GM19372 (cell line): ENCODE measurements around the gene SLC52A1.
"Not testable (repeated sequence)": the region's sequence is repeated elsewhere in the genome, so short reads cannot be mapped to it uniquely, and the experiment has no call there.

Experiments
- ATAC-seq: cut with Tn5 transposase; IDR thresholded peaks from one replicate; pipeline ENCODE4 v1.9.1; 2021; ENCODE audit warnings: mild to moderate bottlenecking, low read depth, moderate library complexity; ENCODE audit not compliant: unreplicated experiment

Gene SLC52A1

DNA sequence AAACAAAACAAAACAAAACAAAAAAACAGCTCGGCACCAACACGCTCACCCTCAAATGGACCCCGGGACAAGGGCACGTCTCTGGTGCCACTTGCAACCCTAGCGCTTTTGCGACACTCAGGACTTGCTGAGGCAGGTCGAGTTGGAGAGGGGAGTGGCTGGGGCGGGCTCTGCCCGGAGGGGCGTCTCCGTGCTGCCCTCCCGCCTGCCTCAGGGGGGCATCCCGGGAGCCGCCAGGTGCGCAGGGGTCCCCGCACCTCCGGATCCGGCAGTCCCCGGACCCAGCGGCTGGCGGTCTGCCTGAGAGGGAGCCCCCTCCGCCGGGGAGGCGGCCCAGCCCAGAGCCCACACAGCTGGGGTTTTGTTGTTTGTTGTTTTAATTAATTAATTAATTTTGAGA, at the start of gene SLC52A1:
TSS of gene SLC52A1 (minus strand) at position 112 of the 400 bp plus-strand sequence. CDS start 820 bp downstream, outside the sequence.
- ATAC-seq = no peak

DNA sequence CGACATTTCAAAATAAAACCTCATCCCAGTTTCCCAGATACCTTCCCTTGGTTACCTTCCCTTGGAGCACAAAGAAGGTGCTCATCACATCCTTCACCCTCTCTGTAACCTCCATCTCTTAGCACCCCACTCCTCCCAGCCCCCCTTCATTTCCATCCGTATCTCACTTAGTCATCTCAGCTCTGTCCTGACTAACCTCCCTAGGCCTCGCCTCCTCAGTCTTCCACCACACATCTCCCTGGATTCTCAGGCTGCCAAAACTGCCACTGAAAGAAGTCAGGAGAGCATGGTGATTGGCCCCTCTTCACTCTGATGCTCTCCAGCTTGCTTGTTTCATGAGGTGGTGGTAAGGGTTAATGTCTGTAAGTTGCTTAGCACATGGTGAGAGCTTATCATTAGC, 45.4 kb upstream of the SLC52A1 start:
- no peak for ATAC-seq

DNA sequence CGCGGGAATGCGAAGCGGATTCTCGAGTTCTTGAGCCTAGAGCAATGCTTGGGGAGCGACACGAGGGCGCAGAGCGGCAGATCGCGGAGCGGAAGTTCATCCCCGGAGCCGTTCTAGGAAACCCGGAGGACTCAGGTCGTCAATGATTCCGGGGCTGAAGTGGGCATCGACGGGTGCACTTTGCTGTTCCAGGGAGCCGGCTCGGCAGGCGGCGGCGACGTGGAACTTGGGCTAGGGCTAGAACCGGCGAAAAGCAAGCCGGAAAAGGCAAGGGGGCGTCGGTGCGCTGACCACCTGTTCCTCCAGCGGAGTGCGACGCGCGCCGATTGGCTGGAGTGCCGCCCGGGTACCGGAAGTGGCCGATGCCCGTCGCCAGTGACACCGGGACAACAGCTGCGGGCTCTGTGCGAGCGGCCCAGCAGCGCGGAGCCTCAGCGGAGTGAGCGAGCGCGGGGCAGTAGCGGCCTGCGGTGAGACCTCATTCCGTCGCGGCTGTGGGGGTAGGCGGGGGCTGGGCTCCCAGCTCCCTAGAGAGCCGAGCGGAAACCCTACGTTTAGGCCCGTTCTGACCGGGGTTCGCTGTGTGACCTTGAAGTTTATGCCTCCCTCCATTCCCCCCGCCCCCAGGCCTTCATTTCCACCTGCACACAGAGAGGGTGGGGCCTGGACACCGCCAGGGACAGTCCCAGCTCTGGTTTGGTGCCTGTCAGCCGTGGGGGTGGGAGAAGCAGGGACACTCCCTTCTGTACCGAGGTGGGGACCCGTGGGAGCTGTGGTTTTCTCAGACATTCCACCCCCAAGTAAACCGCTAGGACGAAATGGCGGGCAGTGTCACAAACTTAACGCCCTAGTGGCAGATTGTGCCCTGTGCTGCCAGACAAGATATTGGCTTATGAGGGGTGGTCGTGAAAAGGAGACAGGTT, 43.1 kb upstream of the SLC52A1 start, which contains the start of gene ZFP3:
TSS of gene ZFP3 (plus strand) at position 362 of the 923 bp plus-strand sequence. CDS start 13,038 bp downstream, outside the sequence.
- ATAC-seq = peak; percentile 68

DNA sequence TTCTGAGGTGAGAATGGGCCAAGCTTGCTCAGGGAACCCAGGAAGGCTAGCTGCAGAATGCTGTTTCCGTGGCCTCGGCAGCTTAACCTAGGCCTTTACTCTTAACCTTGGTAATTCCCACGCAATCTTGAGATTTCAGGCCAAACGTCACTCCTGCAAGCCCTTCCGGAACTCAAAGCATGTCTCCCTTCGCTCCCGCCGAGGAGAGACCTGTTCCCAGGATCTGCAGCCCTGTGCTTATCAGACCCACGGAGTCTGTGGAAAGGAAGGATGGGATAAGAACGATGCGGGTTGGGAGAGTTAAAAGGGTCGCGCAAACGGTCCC, 42.5 kb upstream of the SLC52A1 start:
- ATAC-seq = no peak

DNA sequence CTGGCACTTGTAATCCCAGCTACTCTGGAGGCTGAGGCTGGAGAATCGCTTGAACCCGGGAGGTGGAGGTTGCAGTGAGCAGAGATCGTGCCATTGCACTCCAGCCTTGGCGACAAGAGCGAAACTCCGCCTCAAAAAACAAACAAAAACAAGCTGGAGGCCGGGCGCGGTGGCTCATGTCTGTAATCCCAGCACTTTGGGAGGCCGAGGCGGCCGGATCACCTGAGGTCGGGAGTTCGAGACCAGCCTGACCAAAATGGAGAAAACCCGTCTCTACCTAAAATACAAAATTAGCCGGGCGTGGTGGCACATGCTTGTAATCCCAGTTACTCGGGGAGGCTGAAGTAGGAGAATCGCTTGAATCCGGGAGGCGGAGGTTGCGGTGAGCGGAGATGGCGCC, 42.0 kb upstream of the SLC52A1 start:
- ATAC-seq = not testable (repeated sequence)

DNA sequence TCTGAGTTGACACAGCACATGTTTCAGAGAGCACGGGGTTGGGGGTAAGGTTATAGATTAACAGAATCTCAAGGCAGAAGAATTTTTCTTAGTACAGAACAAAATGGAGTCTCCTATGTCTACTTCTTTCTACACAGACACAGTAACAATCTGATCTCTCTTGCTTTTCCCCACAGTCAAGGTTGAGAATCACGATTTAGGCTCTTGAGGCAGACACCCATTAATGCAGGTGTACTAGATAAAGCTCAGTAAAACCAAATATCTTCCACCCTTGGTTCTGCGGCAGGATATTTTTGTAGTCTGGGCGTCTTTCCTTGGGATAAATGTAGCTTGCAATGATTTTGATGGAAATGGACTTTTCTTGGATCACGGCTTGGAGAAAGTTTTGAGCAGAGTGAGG, 40.2 kb upstream of the SLC52A1 start:
- ATAC-seq = not testable (repeated sequence)

DNA sequence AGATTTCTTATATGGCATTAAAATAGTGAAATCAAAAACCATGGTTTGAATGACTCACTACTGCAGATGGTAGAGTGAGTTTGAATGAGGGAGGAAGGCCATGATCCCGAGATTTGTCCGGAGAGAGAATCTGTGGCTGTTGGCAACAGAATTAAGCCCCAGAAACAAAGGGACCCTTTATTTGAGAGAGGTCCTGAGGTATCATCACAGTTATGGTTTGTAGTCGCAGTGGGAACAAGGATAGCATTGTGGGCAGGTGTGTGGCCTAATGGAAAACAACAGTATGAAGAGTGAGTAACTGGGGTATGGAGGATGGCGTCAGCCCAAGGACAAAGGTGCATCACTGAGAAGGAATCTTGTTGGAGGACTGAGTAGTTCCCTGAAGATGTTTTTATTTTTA, 34.5 kb upstream of the SLC52A1 start:
- no peak for ATAC-seq

DNA sequence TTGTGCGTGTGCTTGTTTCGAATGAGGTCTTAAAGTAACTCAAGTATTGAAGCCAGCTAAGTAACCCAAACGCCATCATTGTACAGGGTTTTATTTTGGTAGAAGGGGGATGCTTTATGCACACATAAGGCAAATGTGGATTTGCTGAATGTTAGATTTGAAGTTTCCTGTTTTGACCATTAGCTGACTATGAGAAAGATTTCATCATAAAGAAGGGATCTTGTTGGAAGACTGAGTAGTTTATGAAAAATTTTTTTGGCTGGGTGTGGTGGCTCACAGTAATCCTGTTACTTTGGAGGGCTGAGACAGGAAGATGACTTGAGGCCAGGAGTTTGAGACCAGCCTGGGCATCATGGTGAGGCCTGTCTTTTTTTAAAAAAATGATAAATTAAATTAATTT, 33.0 kb upstream of the SLC52A1 start:
- no peak for ATAC-seq

DNA sequence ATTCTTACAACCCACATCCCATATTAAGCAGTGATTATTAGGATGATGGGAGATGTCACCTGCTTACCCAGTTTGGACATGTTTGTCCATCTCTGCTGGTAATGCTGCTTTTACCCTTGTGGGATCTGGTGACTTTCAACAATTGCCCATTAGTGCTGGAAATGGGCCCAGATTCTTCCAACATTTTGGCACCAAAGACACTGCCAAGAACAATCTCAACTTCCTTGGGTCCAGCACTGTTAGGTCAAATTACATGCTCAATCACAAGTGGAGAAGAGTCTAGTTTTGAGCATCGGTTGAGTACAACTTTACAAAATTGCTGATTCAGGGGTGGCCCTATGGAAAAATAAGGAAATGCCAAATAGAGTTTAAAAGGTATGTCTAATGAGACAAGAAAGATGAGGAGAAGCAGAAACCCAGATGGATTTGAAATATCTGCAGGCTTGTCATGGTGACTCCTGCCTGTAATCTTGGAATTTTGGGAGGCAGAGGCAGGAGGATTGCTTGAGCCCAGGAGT, 30.1 kb upstream of the SLC52A1 start:
- no peak for ATAC-seq

DNA sequence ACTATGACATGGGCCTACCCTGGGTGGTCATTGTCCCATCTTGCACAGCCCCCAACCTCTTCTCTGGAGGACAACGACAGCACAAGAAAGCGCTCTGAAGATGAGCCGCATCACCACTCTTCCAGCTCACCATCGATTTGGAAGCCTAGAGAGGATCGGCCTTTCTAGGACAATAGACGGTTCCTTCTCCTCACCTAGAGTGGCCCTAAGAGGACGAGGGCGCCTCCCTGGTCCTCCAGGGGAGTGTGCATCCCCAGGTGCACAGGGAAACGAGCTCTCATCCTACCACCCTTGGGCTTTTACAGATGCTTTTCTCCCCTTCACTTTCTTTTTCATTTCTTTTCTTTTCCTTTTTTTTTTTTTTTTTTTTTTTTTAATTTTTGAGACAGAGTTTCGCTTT, 20.3 kb upstream of the SLC52A1 start:
- no peak for ATAC-seq

DNA sequence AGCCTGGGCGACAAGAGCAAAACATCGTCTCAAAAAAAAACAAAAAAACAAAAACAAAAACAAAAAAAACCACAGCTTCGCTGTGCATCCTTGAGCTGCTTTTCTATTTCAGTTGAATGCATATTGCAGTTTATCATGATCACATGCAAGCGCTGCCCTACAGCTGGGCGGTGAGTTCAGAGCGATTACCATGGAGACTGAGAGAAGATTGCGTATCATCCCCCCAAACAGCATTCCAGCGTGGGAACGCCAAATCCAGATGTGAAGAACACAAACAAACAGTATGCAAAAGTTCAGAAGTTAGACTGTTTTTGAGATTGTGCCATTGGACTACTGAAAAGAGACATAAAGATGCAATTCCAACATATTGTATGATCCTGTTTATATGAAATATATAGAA, 15.1 kb upstream of the SLC52A1 start:
- no peak for ATAC-seq

DNA sequence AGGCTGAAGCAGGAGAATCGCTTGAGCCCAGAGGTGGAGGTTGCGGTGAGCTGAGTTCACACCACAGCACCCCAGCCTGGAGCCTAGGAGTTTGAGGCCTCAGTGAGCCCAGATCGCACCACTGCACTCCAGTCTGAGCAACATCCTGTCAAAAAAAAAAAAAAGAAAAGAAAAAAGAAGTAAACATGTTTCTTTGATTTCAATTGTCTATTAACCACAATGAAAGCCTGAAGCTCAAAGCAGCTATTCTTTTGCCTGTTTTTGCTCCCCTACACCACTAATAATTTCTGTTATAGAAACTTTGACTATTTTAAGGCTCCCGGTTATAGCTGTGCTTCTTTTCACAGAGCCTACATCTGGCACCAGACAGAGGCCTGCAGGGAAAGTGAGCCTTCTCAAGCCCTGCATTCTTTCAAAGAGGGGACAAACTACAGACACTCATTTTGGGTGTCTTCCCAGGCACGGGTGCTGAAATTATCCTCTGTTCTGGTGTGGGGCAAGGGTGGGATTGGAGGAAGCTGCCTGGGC, 14.2 kb upstream of the SLC52A1 start:
- no peak for ATAC-seq

DNA sequence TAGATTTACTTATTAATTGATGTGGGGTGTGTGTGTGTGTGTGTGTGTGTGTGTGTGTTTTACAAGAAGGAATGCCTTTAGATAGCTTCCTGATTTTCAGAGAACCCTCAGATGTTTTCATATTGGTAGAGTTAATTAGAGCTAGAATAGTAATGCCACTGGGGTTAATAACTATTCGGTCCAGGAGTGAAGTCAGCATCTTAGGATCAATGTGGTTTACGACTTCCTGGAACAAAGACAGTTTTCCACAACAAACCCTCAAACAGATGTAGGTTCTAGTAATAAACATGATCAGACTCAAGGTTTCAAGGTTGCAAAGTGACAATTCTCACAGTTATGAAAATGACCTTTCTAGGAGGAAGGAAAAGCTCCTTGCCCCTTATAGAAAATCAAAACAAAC, 12.2 kb upstream of the SLC52A1 start:
- no peak for ATAC-seq

DNA sequence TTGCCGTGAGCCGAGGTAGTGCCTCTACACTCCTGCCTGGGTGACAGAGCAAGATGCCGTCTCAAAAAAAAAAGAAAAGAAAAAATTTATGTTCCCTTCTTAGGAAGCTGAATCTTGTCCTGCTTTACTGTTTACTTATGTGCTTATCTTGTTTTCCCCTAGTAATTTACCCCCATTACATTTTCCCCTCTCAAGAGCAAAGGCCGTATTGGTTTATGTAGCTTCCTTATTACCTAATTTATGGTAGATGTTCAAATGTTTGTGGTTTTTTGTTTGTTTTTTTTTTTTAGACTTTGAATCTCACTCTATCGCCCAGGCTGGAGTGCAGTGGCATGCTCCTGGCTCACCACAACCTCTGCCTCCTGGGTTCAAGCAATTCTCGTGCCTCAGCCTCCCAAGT, 10.3 kb upstream of the SLC52A1 start:
- ATAC-seq = no peak

DNA sequence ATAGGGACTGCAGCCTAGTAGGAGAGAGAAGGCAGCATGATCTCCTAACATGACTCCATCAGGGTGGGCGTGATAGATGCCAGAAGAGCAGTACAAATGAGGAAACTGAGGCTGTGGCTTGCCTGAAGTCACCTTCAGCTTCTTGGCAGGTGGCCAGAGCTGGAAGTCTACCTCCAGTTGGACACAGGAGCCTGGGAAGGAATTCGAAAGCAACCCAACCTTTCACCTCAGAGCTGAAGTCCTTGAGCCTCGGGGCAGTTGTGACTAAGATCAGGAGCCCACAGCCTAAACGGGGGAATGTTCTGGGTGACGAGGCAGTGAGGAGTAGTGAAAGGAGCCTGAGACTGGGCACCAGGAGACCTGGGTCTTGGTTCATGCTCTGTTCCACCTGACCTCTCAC, 9.4 kb upstream of the SLC52A1 start:
- ATAC-seq = no peak

DNA sequence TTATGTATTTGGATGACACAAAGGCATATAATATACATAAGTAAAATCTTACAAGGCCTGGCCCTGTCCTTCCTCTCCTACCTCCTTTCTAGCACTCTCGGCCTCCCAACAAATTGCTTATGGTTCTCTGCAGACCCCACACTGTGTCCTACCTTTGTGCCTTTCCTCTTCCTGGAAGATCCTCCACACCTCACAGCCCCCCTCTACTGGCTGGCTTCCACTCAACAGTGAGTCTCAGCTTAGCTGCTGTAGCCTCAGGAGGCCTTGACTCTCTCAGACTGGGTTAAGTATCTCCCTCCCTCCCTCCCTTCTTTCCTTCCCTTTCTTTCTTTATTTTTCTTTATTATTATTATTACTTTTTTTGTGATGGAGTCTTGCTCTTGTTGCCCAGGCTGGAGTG, 8.3 kb upstream of the SLC52A1 start:
- ATAC-seq = no peak

DNA sequence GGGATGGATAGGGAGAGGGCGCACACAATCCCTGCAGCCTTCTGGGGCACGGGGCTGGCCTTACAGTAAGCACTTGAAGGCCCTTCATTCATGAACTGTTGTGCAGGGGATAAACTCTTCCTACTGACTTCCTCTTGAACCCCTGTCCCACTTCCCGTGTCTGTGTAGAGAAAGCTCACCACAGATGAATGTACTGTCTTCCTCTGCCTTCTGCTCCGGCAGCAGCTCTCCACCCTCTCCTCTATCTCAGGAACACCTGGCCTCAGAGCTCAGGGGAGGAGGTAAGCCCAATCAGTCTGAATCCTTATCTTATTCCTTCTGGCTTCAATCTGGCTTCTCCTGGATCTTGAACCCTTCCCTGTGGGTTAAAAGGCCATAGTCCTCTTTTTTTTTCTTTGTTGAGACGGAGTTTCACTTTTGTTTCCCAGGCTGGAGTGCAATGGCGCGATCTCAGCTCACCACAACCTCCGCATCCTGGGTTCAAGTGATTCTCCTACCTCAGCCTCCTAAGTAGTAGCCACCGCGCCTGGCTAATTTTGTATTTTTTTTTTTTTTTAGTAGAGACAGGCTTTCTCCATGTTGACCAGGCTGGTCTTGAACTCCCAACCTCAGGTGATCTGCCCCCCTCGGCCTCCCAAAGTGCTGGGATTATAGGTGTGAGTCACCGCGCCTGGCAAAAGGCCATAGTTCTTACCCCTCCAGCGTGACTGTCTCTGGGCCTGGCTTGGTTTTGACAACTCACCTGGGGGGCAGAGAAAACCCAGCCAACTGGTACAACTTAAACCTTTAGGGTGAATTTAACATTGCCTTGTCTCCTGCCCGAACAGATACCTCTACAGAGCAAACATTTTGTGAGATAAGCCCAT, 7.2 kb upstream of the SLC52A1 start:
- no peak for ATAC-seq

DNA sequence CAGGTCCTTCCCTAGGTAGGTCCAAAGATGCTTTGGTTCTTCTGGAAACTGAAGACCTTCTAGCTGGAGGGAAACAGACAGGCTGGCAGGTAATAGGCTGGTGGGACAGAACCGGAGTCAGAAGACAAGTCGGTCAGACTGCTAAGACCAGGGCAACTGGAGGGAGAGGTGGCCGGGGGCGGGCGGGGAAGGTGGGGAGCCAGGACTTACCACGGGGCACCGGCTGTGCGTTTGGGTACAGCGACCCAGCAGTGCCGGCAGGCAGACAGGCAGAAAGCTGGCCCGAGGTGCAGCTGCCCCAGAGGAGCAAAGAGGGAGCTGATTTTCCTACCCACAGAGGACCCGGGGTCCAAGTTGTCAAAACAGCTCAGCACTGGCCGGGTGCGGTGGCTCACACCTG, 575 bp downstream of the SLC52A1 start:
- ATAC-seq = no peak

DNA sequence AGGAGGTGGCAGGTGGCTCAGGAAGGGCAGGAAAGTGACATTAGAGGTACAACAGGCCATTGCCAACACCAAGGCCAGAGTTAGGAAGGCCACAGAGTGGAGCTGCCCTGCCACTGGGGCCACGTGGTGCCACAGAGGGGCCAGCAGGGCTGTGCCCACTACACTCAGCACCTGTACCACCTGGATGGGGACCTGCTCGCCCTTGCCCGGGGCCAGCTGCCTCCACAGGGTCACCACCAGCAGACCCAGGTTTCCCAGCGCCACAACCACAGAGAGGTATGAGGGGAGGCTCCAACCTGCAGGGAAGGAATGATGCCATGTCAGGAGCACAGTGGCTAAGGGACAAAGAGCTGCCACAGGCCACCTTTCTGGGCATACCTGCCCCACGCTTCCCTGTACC, 1.2 kb downstream of the SLC52A1 start:
- no peak for ATAC-seq

DNA sequence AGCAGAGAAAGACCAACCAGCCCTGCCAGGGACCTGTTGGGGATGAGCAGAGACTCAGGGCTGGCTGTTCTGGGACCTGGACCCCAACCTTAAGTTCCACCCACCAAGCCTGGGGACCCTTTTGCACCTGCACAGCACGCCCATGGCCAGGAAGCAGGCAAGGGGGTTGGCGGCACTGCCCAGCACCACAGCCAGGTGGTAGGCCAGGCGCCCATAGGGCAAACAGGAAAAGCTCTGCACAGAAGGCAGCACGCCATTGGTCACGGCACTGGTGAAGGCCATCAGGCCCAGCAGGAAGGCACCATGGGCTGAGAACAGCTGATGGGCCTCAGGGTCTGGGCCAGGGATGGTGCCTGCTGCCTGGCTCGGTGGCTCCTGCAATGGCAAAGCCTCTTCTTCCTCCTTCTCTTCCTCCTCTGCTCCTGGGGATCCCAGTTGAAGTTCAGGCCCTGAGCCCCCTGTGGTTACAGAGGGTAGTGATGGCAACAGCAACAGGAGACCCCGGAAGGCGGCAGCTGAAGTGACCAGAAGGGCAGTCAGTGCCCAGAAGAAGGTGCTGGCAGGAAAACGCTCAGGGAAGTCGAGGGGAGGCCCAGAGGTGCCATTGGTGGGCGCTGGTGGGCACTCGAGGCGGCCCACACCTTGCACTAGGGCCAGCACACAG, 1.7 kb downstream of the SLC52A1 start:
- ATAC-seq = no peak
